Central memory CD8-positive, alpha-beta T cell (primary cell): ENCODE results near the gene GALNT9.
"Not testable (repeated sequence)": the region's sequence is repeated elsewhere in the genome, so short reads cannot be mapped to it uniquely, and the experiment has no call there.

ENCODE experiments used
- ATAC-seq: fragments of 150-1000 bp; cut with Tn5 transposase; replicated peaks from 2 replicates; pipeline ENCODE4 v1.10.0; 2022; ENCODE audit warnings: mild to moderate bottlenecking, moderate FRiP score, moderate number of reproducible peaks; ENCODE audit not compliant: poor library complexity, severe bottlenecking; ENCODE audit errors: extremely low read depth
- DNase-seq, 2 donors: peaks; one replicate each; pipeline ENCODE4 v3.0.0; 2021; ENCODE audit warnings: low spot score in 2 of 2
- H3K27ac Mint-ChIP-seq: one replicate; pipeline ENCODE4 v1.8.0; 2022; ENCODE audit warnings: low read depth, mild to moderate bottlenecking, moderate library complexity, mixed read lengths
- H3K27me3 Mint-ChIP-seq: one replicate; pipeline ENCODE4 v1.8.0; 2022; ENCODE audit warnings: mixed read lengths
- H3K36me3 Mint-ChIP-seq: one replicate; pipeline ENCODE4 v1.8.0; 2022; ENCODE audit warnings: mild to moderate bottlenecking, moderate library complexity, mixed read lengths; ENCODE audit not compliant: insufficient read depth
- H3K4me1 Mint-ChIP-seq: one replicate; pipeline ENCODE4 v1.8.0; 2022; ENCODE audit warnings: mixed read lengths
- H3K4me3 Mint-ChIP-seq: one replicate; pipeline ENCODE4 v1.8.0; 2022; ENCODE audit warnings: mild to moderate bottlenecking, moderate library complexity, mixed read lengths
- H3K9me3 Mint-ChIP-seq: one replicate; pipeline ENCODE4 v1.8.0; 2022; ENCODE audit warnings: mixed read lengths

Gene GALNT9

GRCh38 chr12:132329036-132329719 is at the start of gene GALNT9:
GALNT9 (minus strand) TSS chr12:132329589; CDS start chr12:132329203, 386 bp downstream.
- Mint-ChIP-seq H3K4me3 (no peak within 1 kb of the TSS), H3K27me3 (peaks cover 33% of the 10 kb centered on the region), H3K36me3 (no peaks in the 10 kb centered on the region), H3K9me3 (no peaks in the 10 kb centered on the region), H3K4me1 (no peaks in the 10 kb centered on the region), H3K27ac (no peak within 1 kb of the TSS)
- ATAC-seq (no peak), DNase-seq (no peak)

- not testable (repeated sequence) for H3K27ac Mint-ChIP-seq, H3K4me1 Mint-ChIP-seq, ATAC-seq, H3K9me3 Mint-ChIP-seq, H3K36me3 Mint-ChIP-seq, H3K4me3 Mint-ChIP-seq, DNase-seq
- peaks cover 32% of the 10 kb centered on the region for H3K27me3 Mint-ChIP-seq
Observed at GRCh38 chr12:132379057-132379456, 49.7 kb upstream of the GALNT9 start.

DNA sequence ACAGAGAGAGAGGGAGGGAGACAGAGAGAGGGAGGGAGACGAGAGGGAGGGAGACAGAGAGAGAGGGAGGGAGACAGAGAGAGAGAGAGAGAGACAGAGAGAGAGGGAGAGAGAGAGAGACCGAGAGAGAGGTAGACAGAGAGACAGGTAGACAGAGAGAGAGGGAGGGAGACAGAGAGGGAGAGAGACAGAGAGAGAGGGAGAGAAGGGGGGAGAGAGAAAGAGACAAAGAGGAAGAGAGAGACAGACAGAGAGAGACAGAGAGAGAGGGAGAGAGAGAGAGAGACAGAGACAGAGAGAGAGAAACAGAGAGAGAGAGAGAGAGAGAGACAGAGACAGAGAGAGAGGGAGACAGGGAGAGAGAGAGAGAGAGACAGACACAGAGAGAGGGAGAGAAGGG is 47.8 kb upstream of the GALNT9 start:
- Mint-ChIP-seq H3K27me3 (peaks cover 50% of the 10 kb centered on the region), H3K4me3 (no peak overlapping the region), H3K4me1 (no peaks in the 10 kb centered on the region), H3K36me3 (peaks cover 4% of the 10 kb centered on the region), H3K27ac (no peak overlapping the region), H3K9me3 (no peaks in the 10 kb centered on the region)
- ATAC-seq, result no peak
- no peak for DNase-seq

DNA sequence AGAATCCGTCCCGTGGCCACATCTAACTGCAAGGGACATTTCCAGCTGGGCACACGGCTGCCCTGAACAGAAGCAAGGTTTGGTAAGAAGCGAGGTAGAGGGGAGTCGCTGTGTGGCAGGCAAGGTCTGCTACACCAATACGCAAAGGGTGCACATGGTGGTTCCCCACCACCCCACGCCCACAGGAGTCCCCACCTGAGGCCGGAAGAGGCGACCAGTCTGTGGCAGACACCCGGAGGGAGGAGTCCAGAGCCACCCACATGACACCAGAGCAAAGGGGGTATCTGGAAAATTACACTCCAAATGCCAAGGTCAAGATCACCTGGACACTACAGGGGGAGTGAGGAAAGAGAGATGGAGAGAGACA is 47.1 kb upstream of the GALNT9 start:
- Mint-ChIP-seq H3K9me3 (no peaks in the 10 kb centered on the region), H3K27me3 (peaks cover 57% of the 10 kb centered on the region), H3K36me3 (peaks cover 4% of the 10 kb centered on the region), H3K4me3 (no peak overlapping the region), H3K27ac (no peak overlapping the region), H3K4me1 (no peaks in the 10 kb centered on the region)
- DNase-seq, result no peak
- ATAC-seq, result no peak

DNA sequence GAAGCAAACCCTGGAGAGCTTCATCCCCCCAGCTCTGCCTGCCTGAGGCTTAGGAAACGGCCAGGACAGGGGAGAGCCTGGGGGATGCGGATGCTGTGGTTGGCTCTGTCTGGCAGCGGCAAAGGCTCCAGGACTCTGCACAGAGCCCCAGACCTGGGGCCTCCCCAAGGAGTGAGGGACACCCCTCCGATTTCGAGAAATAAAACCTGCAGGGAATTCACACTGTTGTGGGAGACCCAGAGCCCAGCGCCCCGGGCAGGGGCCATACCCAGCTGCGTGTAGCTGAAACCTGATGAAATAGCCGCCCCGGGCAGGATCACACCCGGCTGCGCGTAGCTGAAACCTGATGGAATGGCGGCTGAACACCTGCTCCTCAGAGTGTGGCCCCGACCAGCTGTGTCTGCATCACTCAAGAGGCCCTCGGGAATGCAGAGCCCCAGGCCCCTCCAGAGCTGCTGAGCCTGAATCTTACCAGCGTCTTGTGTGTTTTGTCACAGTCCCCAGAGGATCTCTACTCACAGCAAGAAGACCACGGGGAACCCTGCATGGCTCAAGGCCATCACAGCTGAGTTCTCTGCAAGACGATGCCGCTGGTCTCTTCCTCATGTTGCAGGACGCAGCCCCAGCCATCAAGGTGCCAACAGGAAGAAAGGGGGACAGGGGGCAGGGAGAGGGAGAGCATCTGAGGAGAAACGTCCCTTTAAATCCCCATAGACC is 46.5 kb upstream of the GALNT9 start:
- DNase-seq (no peak), ATAC-seq (no peak)
- Mint-ChIP-seq H3K27me3 (peaks cover 62% of the 10 kb centered on the region), H3K36me3 (peaks cover 4% of the 10 kb centered on the region), H3K4me1 (no peaks in the 10 kb centered on the region), H3K9me3 (no peaks in the 10 kb centered on the region), H3K27ac (no peak overlapping the region), H3K4me3 (no peak overlapping the region)

DNA sequence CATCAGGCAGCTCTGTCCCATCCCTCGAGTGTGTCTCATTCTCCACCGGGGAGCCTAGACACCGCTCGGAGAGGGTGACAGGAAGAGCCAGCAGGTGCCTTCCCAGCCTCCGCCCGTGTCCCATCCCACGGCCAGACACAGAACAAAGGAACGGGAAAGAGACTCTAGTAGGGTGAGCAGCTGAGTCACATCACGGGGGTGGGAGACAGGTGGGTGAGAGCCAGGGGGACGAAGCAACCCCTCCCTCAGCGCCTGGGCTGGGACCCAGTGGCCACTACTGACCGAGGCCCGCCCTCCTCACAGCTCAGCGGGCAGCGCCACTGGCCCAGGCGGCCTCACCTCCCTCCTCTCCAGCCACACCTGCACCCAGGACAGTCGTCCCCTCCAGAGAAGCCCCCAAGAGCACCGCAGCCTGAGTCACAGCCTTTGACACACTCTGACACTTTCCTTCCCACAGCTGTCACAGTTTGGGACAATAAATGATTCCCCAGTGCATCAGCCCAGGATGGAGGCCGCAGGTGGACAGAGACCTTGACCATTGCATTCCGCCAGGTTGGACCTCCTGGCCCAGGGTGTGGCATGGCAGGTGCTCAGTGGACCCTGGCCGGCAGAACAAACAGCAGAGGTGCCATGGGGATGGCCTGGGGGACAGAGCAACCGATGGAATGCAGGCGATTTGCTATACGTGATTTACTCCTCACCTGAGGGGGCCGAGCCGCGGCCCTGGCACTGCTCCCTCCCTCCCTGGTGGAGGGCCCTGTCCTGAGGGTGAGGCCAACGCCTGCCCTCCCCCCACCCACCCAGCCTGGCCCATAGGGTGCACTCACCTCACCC is 45.4 kb upstream of the GALNT9 start:
- no peak overlapping the region for H3K27ac Mint-ChIP-seq
- peaks cover 73% of the 10 kb centered on the region for H3K27me3 Mint-ChIP-seq

GRCh38 chr12:132373901-132374611 is 44.7 kb upstream of the GALNT9 start:
- peaks cover 1% of the 10 kb centered on the region for H3K36me3 Mint-ChIP-seq
- H3K4me1 Mint-ChIP-seq, result no peaks in the 10 kb centered on the region
- peaks cover 81% of the 10 kb centered on the region for H3K27me3 Mint-ChIP-seq
- H3K27ac Mint-ChIP-seq, result no peak overlapping the region
- H3K4me3 Mint-ChIP-seq, result no peak overlapping the region
- DNase-seq (no peak), ATAC-seq (no peak)
- H3K9me3 Mint-ChIP-seq, result no peaks in the 10 kb centered on the region

More for the DNA sequence above, 45.4 kb upstream of the GALNT9 start:
- H3K9me3 Mint-ChIP-seq, result no peaks in the 10 kb centered on the region
- DNase-seq (no peak), ATAC-seq (no peak)
- H3K36me3 Mint-ChIP-seq, result peaks cover 3% of the 10 kb centered on the region
- H3K4me1 Mint-ChIP-seq, result no peaks in the 10 kb centered on the region
- H3K4me3 Mint-ChIP-seq, result no peak overlapping the region

DNA sequence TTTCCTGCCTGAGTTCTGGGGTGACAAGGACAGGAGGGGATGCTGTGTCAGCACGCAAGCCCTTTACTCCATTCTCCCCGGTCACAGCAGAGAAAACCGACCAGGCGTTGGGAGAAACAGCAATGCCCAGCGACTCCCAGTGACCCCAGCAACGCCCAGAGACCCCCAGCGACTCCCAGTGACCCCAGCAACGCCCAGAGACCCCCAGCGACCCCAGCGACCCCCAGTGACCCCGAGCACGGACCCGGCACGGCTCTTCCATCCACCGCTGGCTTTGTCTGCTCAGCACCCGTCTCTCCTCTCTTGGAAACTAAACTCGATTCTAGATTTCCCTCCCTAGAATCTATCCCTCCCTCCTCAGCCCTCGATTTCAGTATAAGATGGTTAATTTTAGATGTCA is 38.5 kb upstream of the GALNT9 start:
- Mint-ChIP-seq H3K36me3 (no peaks in the 10 kb centered on the region), H3K4me3 (no peak overlapping the region), H3K9me3 (no peaks in the 10 kb centered on the region), H3K27ac (no peak overlapping the region), H3K27me3 (peaks cover 57% of the 10 kb centered on the region), H3K4me1 (no peaks in the 10 kb centered on the region)
- ATAC-seq (no peak), DNase-seq (no peak)

GRCh38 chr12:132367071-132367851 is 37.9 kb upstream of the GALNT9 start:
- Mint-ChIP-seq H3K27me3 (peaks cover 51% of the 10 kb centered on the region), H3K4me3 (no peak overlapping the region), H3K9me3 (no peaks in the 10 kb centered on the region), H3K4me1 (no peaks in the 10 kb centered on the region), H3K36me3 (no peaks in the 10 kb centered on the region), H3K27ac (no peak overlapping the region)
- DNase-seq (no peak), ATAC-seq (no peak)

DNA sequence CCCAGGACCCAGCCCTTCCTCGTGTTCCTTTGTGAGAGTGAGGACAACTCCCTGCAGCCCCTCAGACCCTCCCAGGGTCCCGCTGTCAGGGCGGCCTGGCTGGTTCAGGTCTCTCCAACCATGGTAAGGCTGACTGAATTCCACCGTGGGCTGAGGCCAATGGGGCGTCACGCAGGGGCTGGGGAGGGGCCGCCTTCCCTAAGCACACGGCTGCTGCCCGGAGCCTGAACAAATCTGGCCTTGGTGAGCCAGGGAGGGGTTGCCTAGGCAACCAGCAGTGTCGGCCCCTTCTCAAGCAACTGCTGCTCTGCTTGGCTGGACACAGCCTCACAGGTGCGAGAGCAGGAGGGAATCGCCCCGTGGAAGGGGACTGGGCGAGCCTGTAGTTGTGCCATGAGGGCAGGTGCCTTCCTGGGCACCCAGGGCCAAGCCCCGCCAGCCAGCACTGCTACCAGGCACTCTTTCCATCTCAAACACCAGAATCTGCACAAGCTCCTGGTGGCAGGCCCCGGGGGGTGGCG is 37.0 kb upstream of the GALNT9 start:
- no peaks in the 10 kb centered on the region for H3K9me3 Mint-ChIP-seq
- ATAC-seq (no peak), DNase-seq (no peak)
- H3K27ac Mint-ChIP-seq, result no peak overlapping the region
- H3K36me3 Mint-ChIP-seq, result no peaks in the 10 kb centered on the region
- H3K27me3 Mint-ChIP-seq, result peaks cover 42% of the 10 kb centered on the region
- H3K4me1 Mint-ChIP-seq, result no peaks in the 10 kb centered on the region
- H3K4me3 Mint-ChIP-seq, result no peak overlapping the region

GRCh38 chr12:132365226-132365625 is 35.8 kb upstream of the GALNT9 start:
- H3K4me1 Mint-ChIP-seq, result no peaks in the 10 kb centered on the region
- H3K36me3 Mint-ChIP-seq, result no peaks in the 10 kb centered on the region
- H3K27ac Mint-ChIP-seq, result no peak overlapping the region
- no peak for DNase-seq
- H3K9me3 Mint-ChIP-seq, result no peaks in the 10 kb centered on the region
- no peak for ATAC-seq
- H3K4me3 Mint-ChIP-seq, result no peak overlapping the region
- H3K27me3 Mint-ChIP-seq, result peaks cover 30% of the 10 kb centered on the region
